ENCODE data around the gene NELL2. TPM values are rescaled to one million over a fixed set of nuclear protein-coding genes. Genes with fewer than 3 reads are reported as not detected.

NELL2 gene
- total RNA-seq, 1 donor from 2014 or later = 6.1 TPM

DNA sequence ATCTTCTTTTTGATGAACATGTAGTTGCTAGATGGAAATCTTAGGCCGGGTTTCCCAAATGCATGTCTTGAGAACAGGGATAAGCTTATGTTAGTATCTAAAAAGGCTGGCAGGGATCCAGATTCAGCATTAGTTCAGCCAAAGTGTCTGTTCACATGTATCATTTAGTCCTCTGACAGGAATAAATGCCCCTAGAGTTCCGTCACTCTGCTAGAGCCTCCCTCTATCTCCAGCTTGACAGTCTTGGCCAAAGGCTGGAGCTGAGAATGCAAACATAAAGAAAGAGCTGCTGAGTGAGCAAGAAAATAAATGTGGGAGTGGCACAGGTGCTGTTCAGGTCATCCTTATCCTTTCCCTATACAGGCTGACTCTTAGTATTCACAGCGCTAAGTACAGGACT lies 13.8 kb upstream of the NELL2 start:
- H3K36me3 Mint-ChIP-seq (ENCODE audit: insufficient read depth) = no peaks in the 10 kb centered on the region
- H3K27ac Mint-ChIP-seq = no peak overlapping the region
- no peaks in the 10 kb centered on the region for H3K4me1 Mint-ChIP-seq (ENCODE audit: low read depth)
- no peak for DNase-seq (ENCODE audit: low spot score, unreplicated experiment)
- H3K27me3 Mint-ChIP-seq = no peaks in the 10 kb centered on the region
- TF ChIP-seq, protein P1, sequence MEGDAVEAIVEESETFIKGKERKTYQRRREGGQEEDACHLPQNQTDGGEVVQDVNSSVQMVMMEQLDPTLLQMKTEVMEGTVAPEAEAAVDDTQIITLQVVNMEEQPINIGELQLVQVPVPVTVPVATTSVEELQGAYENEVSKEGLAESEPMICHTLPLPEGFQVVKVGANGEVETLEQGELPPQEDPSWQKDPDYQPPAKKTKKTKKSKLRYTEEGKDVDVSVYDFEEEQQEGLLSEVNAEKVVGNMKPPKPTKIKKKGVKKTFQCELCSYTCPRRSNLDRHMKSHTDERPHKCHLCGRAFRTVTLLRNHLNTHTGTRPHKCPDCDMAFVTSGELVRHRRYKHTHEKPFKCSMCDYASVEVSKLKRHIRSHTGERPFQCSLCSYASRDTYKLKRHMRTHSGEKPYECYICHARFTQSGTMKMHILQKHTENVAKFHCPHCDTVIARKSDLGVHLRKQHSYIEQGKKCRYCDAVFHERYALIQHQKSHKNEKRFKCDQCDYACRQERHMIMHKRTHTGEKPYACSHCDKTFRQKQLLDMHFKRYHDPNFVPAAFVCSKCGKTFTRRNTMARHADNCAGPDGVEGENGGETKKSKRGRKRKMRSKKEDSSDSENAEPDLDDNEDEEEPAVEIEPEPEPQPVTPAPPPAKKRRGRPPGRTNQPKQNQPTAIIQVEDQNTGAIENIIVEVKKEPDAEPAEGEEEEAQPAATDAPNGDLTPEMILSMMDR (IDR thresholded peaks at IDR 0.05; ENCODE audit: unreplicated experiment) = no peak
- H3K9me3 Mint-ChIP-seq (ENCODE audit: low read depth) = no peaks in the 10 kb centered on the region
- no peak overlapping the region for H3K4me3 Mint-ChIP-seq (ENCODE audit: low read depth)

DNA sequence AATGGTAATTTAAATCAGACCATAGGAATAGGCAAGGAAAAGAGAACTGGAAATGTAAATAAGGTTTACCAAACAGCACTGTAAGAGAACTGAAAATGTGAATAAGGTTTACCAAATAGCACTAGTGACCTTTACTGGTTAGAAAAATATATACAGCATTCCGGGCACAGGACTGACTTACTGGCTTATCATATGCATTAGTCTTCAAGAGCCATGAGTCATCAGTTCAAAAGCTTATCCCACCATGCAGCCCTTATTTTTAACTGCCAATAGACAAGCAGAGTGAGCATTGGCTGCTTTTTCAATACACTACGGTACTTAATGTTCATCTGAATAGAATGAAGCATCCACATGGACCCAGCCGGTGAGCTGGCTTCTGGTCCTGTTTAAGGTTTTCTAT lies 13.0 kb upstream of the NELL2 start:
- TF ChIP-seq, protein P1 (IDR thresholded peaks at IDR 0.05; ENCODE audit: unreplicated experiment) = no peak
- H3K27ac Mint-ChIP-seq = no peak overlapping the region
- no peak for DNase-seq (ENCODE audit: low spot score, unreplicated experiment)
- H3K9me3 Mint-ChIP-seq (ENCODE audit: low read depth) = no peaks in the 10 kb centered on the region
- H3K27me3 Mint-ChIP-seq = no peaks in the 10 kb centered on the region
- no peaks in the 10 kb centered on the region for H3K36me3 Mint-ChIP-seq (ENCODE audit: insufficient read depth)
- H3K4me3 Mint-ChIP-seq (ENCODE audit: low read depth) = no peak overlapping the region
- no peaks in the 10 kb centered on the region for H3K4me1 Mint-ChIP-seq (ENCODE audit: low read depth)

DNA sequence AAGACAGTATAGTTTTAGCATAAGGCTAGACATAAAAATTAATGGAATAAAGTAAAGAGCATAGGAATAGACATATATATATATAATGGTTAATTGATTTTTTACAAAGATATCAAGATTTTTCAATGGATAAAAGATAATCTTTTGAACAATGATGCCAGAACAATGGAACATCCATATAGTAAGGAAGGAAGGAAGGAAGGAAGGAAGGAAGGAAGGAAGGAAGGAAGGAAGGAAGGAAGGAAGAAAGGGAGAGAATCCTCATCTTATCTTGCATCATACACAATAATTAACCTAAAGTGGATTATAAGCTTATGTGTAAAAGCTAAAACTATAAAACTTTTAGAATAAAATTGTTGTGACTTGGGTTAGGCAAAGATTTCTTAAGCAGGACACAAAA lies 9.8 kb upstream of the NELL2 start:
- DNase-seq (ENCODE audit: low spot score, unreplicated experiment) = no peak
- Mint-ChIP-seq H3K4me3 (ENCODE audit: low read depth) (no peak overlapping the region), H3K4me1 (ENCODE audit: low read depth) (no peaks in the 10 kb centered on the region), H3K27ac (no peak overlapping the region), H3K9me3 (ENCODE audit: low read depth) (peaks cover 6% of the 10 kb centered on the region), H3K27me3 (no peaks in the 10 kb centered on the region), H3K36me3 (ENCODE audit: insufficient read depth) (no peaks in the 10 kb centered on the region)
- TF ChIP-seq, protein P1 (IDR thresholded peaks at IDR 0.05; ENCODE audit: unreplicated experiment) = no peak

DNA sequence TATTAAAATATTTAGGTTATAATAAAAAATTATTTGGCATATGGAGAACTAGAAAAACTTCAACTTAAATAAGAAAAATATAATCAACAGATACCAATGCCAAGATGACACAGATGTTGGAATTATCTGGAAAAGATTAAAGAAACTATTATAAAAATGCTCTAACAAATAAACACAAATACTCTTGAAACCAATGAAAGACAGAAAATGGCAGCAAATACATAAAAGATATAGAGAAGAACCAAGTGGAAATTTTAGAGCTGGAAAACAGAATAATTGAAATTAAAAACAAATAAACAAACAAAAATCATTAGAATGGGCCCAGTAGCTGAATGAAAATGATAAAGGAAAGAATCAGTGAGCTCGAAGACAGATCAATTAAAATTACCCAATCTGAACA lies 5.1 kb upstream of the NELL2 start:
- Mint-ChIP-seq H3K9me3 (ENCODE audit: low read depth) (peaks cover 6% of the 10 kb centered on the region), H3K4me3 (ENCODE audit: low read depth) (no peak overlapping the region), H3K36me3 (ENCODE audit: insufficient read depth) (no peaks in the 10 kb centered on the region), H3K4me1 (ENCODE audit: low read depth) (peaks cover 3% of the 10 kb centered on the region), H3K27me3 (peaks cover 31% of the 10 kb centered on the region), H3K27ac (no peak overlapping the region)
- DNase-seq (ENCODE audit: low spot score, unreplicated experiment) = no peak
- TF ChIP-seq, protein P1 (IDR thresholded peaks at IDR 0.05; ENCODE audit: unreplicated experiment) = no peak

DNA sequence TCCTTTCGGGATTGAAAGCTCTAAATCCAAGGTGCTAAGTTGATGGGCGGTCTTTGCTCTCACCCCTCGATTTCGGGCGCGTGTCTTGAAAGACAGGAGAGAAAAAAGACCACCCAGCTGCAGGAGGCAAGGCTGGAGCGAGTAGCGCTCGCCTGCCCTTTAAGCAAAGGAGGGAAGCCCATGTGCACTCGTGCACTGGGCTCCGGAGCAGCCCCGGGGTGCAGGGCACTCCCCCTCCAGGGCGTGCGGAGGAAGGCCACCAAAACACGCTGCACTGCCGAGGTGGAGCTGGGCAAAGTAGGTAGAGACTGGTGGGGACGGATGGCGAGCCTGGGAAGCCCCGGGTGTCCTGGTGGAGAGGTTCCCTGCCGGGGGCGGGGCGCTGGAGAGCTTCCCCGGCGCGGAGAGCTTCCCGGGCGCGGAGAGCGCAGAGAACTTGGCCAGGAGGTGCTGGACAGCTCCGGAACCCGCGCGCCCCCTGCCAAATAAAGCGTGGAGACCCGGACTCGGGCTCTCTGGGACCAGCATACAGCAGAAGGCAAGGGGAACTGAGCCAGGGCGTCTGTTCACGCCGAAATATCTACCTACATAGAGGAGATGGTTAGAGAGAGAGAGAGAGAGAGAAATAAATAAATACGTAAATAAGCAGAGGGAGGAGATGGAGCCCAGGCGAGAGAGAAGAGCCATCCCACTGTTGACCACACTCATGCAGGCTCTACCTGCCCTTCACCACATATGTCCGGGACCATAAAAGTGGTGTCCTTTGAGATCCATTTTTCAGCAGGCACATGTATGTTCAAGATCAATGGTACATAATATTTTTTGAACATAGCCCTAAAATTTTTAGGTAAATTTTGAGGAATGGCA lies 662 bp upstream of the NELL2 start:
- Mint-ChIP-seq H3K9me3 (ENCODE audit: low read depth) (peaks cover 6% of the 10 kb centered on the region), H3K27ac (no peak overlapping the region), H3K27me3 (peaks cover 57% of the 10 kb centered on the region), H3K4me3 (ENCODE audit: low read depth) (peak overlapping the region; percentile 75), H3K36me3 (ENCODE audit: insufficient read depth) (no peaks in the 10 kb centered on the region), H3K4me1 (ENCODE audit: low read depth) (peaks cover 15% of the 10 kb centered on the region)
- DNase-seq (ENCODE audit: low spot score, unreplicated experiment) = peak; percentile 54
- TF ChIP-seq, protein P1 (IDR thresholded peaks at IDR 0.05; ENCODE audit: unreplicated experiment) = peak; percentile 25

Measured in progenitor cell of endocrine pancreas (in vitro differentiated cells).